IMR-90 (cell line): ENCODE results near the gene RASL11B. TPM values are rescaled to one million over a fixed set of nuclear protein-coding genes. Genes with fewer than 3 reads are reported as not detected.

Experiments
- ATAC-seq: fragments of 200-7000 bp; cut with Tn5 transposase; 2 replicates; pipeline ENCODE4 v1.9.1; 2020; ENCODE audit warnings: low read depth, mild to moderate bottlenecking, moderate library complexity
- BruUV-seq: library from RNA; stranded (reverse); fragments of 400-500 nt; replicated peaks from 2 replicates; lab custom pipeline; 2021; lab: Mats Ljungman, UMichigan
- CTCF ChIA-PET: fragments of 300-600 bp; formaldehyde crosslinking; extraction: SDS; loops from one replicate; lab custom pipeline; 2021; ENCODE audit warnings: antibody characterized with exemption; lab: Yijun Ruan, JAX
- POLR2A ChIA-PET: fragments of 300-600 bp; sonication (Branson Sonifier 250); formaldehyde crosslinking; loops from one replicate; lab custom pipeline; 2022; ENCODE audit warnings: antibody characterized with exemption; ENCODE audit not compliant: unreplicated experiment; lab: Charles Lee
- DNase-seq: peaks from one replicate; pipeline ENCODE4 v3.0.0; 2013
- H2AFZ ChIP-seq: replicated peaks from 2 replicates; pipeline ENCODE3; 2013; ENCODE audit warnings: low read length, mild to moderate bottlenecking; ENCODE audit not compliant: poor library complexity
- H2AK5ac ChIP-seq: 2 replicates; pipeline ENCODE4 v1.6.1; 2013; ENCODE audit warnings: low read depth, low read length, inconsistent platforms
- H2AK9ac ChIP-seq: replicated peaks from 2 replicates; pipeline ENCODE3; 2013; ENCODE audit warnings: mild to moderate bottlenecking, low read depth, low read length, moderate library complexity; ENCODE audit not compliant: poor library complexity
- H2BK120ac ChIP-seq: 2 replicates; pipeline ENCODE4 v1.6.1; 2013; ENCODE audit warnings: low read depth, low read length, inconsistent platforms
- H2BK15ac ChIP-seq: 3 replicates; pipeline ENCODE4 v1.6.1; 2013; ENCODE audit warnings: low read depth, low read length, inconsistent platforms
- H2BK20ac ChIP-seq: 2 replicates; pipeline ENCODE4 v1.6.1; 2013; ENCODE audit warnings: low read depth, mild to moderate bottlenecking, inconsistent platforms, low read length, moderate library complexity
- H2BK5ac ChIP-seq: 2 replicates; pipeline ENCODE4 v1.6.1; 2013; ENCODE audit warnings: mild to moderate bottlenecking, low read depth, low read length, inconsistent platforms; ENCODE audit not compliant: poor library complexity, severe bottlenecking
- H3K14ac ChIP-seq: replicated peaks from 2 replicates; pipeline ENCODE4 v1.6.1; 2013; ENCODE audit warnings: low read depth, low read length, inconsistent platforms
- H3K18ac ChIP-seq: 2 replicates; pipeline ENCODE4 v1.6.1; 2013; ENCODE audit warnings: low read depth, low read length, control low read depth
- H3K23ac ChIP-seq: 2 replicates; pipeline ENCODE4 v1.6.1; 2013; ENCODE audit warnings: low read depth, low read length, inconsistent platforms
- H3K27ac ChIP-seq: 2 replicates; pipeline ENCODE4 v1.5.1; 2013; ENCODE audit warnings: mild to moderate bottlenecking, control low read depth, low read length; ENCODE audit not compliant: insufficient read depth
- H3K27me3 ChIP-seq: 2 replicates; pipeline ENCODE4 v1.6.1; 2013; ENCODE audit warnings: low read length; ENCODE audit not compliant: control insufficient read depth, insufficient read depth
- H3K36me3 ChIP-seq: 2 replicates; pipeline ENCODE4 v1.6.1; 2013; ENCODE audit warnings: low read length, mixed read lengths; ENCODE audit not compliant: control insufficient read depth, insufficient read depth
- H3K4ac ChIP-seq: 2 replicates; pipeline ENCODE4 v1.6.1; 2013; ENCODE audit warnings: low read depth, low read length, inconsistent platforms
- H3K4me1 ChIP-seq: 2 replicates; pipeline ENCODE4 v1.6.1; 2013; ENCODE audit warnings: low read length, mixed read lengths; ENCODE audit not compliant: control insufficient read depth, insufficient read depth
- H3K4me2 ChIP-seq: 2 replicates; pipeline ENCODE4 v1.6.1; 2013; ENCODE audit warnings: low read depth, mild to moderate bottlenecking, control low read depth, low read length, moderate library complexity
- H3K4me3 ChIP-seq: 2 replicates; pipeline ENCODE4 v1.5.1; 2013; ENCODE audit warnings: low read depth, mild to moderate bottlenecking, control low read depth, low read length, moderate library complexity; ENCODE audit not compliant: insufficient read depth
- H3K56ac ChIP-seq: 2 replicates; pipeline ENCODE4 v1.6.1; 2013; ENCODE audit warnings: low read length, inconsistent platforms; ENCODE audit not compliant: insufficient read depth; ENCODE audit errors: extremely low read depth
- H3K79me1 ChIP-seq, 2 experiments: 2 replicates each; pipeline ENCODE4 v1.6.1; 2013; ENCODE audit warnings: low read length in 2 of 2, inconsistent platforms in 1 of 2, low read depth in 1 of 2
- H3K9ac ChIP-seq: 2 replicates; pipeline ENCODE4 v1.6.1; 2013; ENCODE audit warnings: low read depth, low read length, control low read depth
- H3K9me1 ChIP-seq: 2 replicates; pipeline ENCODE4 v1.6.1; 2013; ENCODE audit warnings: low read length, inconsistent platforms; ENCODE audit not compliant: insufficient read depth
- H3K9me3 ChIP-seq: 2 replicates; pipeline ENCODE4 v1.6.1; 2013; ENCODE audit warnings: low read length; ENCODE audit not compliant: control insufficient read depth, insufficient read depth
- H4K20me1 ChIP-seq: 2 replicates; pipeline ENCODE4 v1.6.1; 2013; ENCODE audit warnings: low read length, inconsistent platforms; ENCODE audit not compliant: insufficient read depth
- H4K5ac ChIP-seq: 2 replicates; pipeline ENCODE4 v1.6.1; 2013; ENCODE audit warnings: mild to moderate bottlenecking, low read depth, low read length, control low read depth
- H4K8ac ChIP-seq, 2 experiments: 2 replicates each; pipeline ENCODE4 v1.6.1; 2013; ENCODE audit warnings: low read depth in 2 of 2, low read length in 2 of 2, control low read depth in 1 of 2, inconsistent platforms in 1 of 2
- H4K91ac ChIP-seq: 2 replicates; pipeline ENCODE4 v1.6.1; 2013; ENCODE audit warnings: low read depth, low read length, inconsistent platforms; ENCODE audit not compliant: insufficient read depth
- MXI1 ChIP-seq: IDR thresholded peaks from 2 replicates; pipeline ENCODE4 v1.6.1; 2012; ENCODE audit warnings: low read depth, mild to moderate bottlenecking, low read length, moderate library complexity, borderline replicate concordance
- POLR2A ChIP-seq: IDR thresholded peaks from 2 replicates; pipeline ENCODE4 v1.6.1; 2012; ENCODE audit warnings: mild to moderate bottlenecking, low read depth, low read length
- RAD21 ChIP-seq: IDR thresholded peaks from 2 replicates; pipeline ENCODE4 v1.6.1; 2012; ENCODE audit warnings: low read length, improper control_type of control experiment
- WGBS, 2 experiments: methylation state at CpG; one replicate each; pipeline versions ENCODE4 v1.1.5 to v1.1.7; 2013; ENCODE audit warnings: missing lambda C conversion rate in 2 of 2; ENCODE audit not compliant: insufficient read length in 1 of 2; ENCODE audit errors: extremely low coverage in 2 of 2; 5-methylcytosine and 5-hydroxymethylcytosine counted together
- dilution Hi-C: fragments of 300-500 bp; cut with HindIII; formaldehyde crosslinking; loops from one replicate; pipeline ENCODE4 v1.14.3; 2018; ENCODE audit warnings: low sequenced_read_pairs; ENCODE audit not compliant: unreplicated experiment
- in situ Hi-C: fragments of 300-500 bp; cut with MboI; formaldehyde crosslinking; loops from 3 replicates; pipeline ENCODE4 v1.14.3; 2019; ENCODE audit warnings: low sequenced_read_pairs, inconsistent platforms, mixed read lengths
- intact Hi-C: fragments of 100-400 bp; cut with micrococcal nuclease; formaldehyde crosslinking; loops from 2 replicates; pipeline ENCODE4 v1.10.0; 2022
- polyA plus RNA-seq, 3 experiments: library from polyadenylated mRNA; depleted of rRNA; stranded (reverse); fragments of >200 nt; gene quantifications; 2 replicates each; pipeline ENCODE4 v1.2.3, GENCODE V29; 2012; ENCODE audit warnings: low replicate concordance in 1 of 3
- total RNA-seq: library from RNA; depleted of rRNA; stranded (reverse); fragments of >200 nt; gene quantifications from 2 replicates; pipeline ENCODE4 v1.2.3, GENCODE V29; 2012
- TF ChIP-seq, protein P1 (sequence below): conservative IDR thresholded peaks from 2 replicates; pipeline ENCODE4 v1.5.1; 2012; ENCODE audit warnings: mild to moderate bottlenecking, low read depth, low read length, improper control_type of control experiment

The RASL11B gene
- total and polyA plus RNA-seq, 2 of the 4 experiments (the other 2 are of a cell fraction) = 0.18 to 0.31 TPM

DNA sequence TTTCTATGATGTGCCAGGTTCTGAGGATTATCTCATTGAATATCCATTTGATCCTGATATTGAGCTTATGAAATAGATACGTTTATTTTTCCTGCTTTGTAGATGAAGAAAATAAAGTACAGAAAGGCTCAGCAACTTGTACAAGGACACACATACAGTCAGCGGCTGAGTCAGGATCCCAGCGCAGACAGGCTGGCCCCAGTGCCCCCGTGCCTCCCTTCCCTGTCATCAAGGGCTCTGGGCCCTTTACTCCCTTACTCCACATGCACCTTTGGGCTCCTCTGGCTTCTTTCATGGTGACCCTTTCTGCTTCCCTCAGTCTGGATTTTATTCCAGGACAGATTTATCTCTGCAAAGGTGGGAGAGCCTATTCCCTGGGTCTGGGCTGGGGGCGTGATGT, 12.8 kb downstream of the RASL11B start:
- intact Hi-C loops (no loop called here), dilution Hi-C loops (no loop called here), in situ Hi-C loops (no loop called here)
- TF ChIP-seq POLR2A = no peak
- no peak for TF ChIP-seq RAD21
- TF ChIP-seq, protein P1, sequence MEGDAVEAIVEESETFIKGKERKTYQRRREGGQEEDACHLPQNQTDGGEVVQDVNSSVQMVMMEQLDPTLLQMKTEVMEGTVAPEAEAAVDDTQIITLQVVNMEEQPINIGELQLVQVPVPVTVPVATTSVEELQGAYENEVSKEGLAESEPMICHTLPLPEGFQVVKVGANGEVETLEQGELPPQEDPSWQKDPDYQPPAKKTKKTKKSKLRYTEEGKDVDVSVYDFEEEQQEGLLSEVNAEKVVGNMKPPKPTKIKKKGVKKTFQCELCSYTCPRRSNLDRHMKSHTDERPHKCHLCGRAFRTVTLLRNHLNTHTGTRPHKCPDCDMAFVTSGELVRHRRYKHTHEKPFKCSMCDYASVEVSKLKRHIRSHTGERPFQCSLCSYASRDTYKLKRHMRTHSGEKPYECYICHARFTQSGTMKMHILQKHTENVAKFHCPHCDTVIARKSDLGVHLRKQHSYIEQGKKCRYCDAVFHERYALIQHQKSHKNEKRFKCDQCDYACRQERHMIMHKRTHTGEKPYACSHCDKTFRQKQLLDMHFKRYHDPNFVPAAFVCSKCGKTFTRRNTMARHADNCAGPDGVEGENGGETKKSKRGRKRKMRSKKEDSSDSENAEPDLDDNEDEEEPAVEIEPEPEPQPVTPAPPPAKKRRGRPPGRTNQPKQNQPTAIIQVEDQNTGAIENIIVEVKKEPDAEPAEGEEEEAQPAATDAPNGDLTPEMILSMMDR = no peak
- no peak for TF ChIP-seq MXI1
- Histone ChIP-seq H3K79me1 (no peaks in the 10 kb centered on the region), H3K9me3 (no peaks in the 10 kb centered on the region), H3K4me3 (no peak overlapping the region), H2BK20ac (no peak overlapping the region), H3K14ac (no peak overlapping the region), H2BK15ac (no peak overlapping the region), H2AK9ac (no peak overlapping the region), H3K27ac (no peak overlapping the region), H2AK5ac (no peak overlapping the region), H3K9ac (no peak overlapping the region), H2BK5ac (no peak overlapping the region), H3K56ac (no peak overlapping the region), H4K91ac (no peak overlapping the region), H3K18ac (no peak overlapping the region), H4K8ac (no peak overlapping the region), H2BK120ac (no peak overlapping the region), H3K9me1 (no peaks in the 10 kb centered on the region; the same call in 1 of the 2 replicates), H4K20me1 (no peaks in the 10 kb centered on the region), H3K4ac (no peak overlapping the region), H2AFZ (no peak overlapping the region), H3K4me1 (peaks cover 2% of the 10 kb centered on the region; the same call in 1 of the 2 replicates), H3K4me2 (no peak overlapping the region), H3K27me3 (no peaks in the 10 kb centered on the region), H3K23ac (no peak overlapping the region), H3K36me3 (no peaks in the 10 kb centered on the region), H4K5ac (no peak overlapping the region)
- WGBS, 2 experiments = no CpG with 5 or more reads among the region's 5 CpGs
- ChIA-PET POLR2A (no interaction called here), CTCF (no interaction called here)
- DNase-seq (no peak), ATAC-seq (no peak)
- BruUV-seq = no TSS peak
